ENCODE data around the gene MYMK.

Gene MYMK

GRCh38 chr9:133537257-133537656 lies 12.5 kb upstream of the MYMK start:
- Histone ChIP-seq H3K9me3 (ENCODE audit: low read length) (no peaks in the 10 kb centered on the region), H3K36me3 (ENCODE audit: insufficient read depth, low read length) (no peaks in the 10 kb centered on the region), H3K4me3 (ENCODE audit: low read length) (no peak overlapping the region), H3K4me1 (ENCODE audit: insufficient read depth, low read length) (peaks cover 16% of the 10 kb centered on the region), H2AFZ (ENCODE audit: low read depth, low read length) (no peak overlapping the region), H3K27me3 (ENCODE audit: insufficient read depth, low read length) (peaks cover 39% of the 10 kb centered on the region)

GRCh38 chr9:133536536-133536935 lies 11.8 kb upstream of the MYMK start:
- H3K27me3 ChIP-seq (ENCODE audit: insufficient read depth, low read length): peaks cover 43% of the 10 kb centered on the region
- no peak overlapping the region for H2AFZ ChIP-seq (ENCODE audit: low read depth, low read length)
- H3K36me3 ChIP-seq (ENCODE audit: insufficient read depth, low read length): no peaks in the 10 kb centered on the region
- no peaks in the 10 kb centered on the region for H3K9me3 ChIP-seq (ENCODE audit: low read length)
- H3K4me1 ChIP-seq (ENCODE audit: insufficient read depth, low read length): peaks cover 16% of the 10 kb centered on the region
- no peak overlapping the region for H3K4me3 ChIP-seq (ENCODE audit: low read length)

GRCh38 chr9:133536080-133536479 lies 11.3 kb upstream of the MYMK start:
- peaks cover 44% of the 10 kb centered on the region for H3K27me3 ChIP-seq (ENCODE audit: insufficient read depth, low read length)
- H3K9me3 ChIP-seq (ENCODE audit: low read length): no peaks in the 10 kb centered on the region
- H2AFZ ChIP-seq (ENCODE audit: low read depth, low read length): no peak overlapping the region
- no peaks in the 10 kb centered on the region for H3K36me3 ChIP-seq (ENCODE audit: insufficient read depth, low read length)
- peaks cover 16% of the 10 kb centered on the region for H3K4me1 ChIP-seq (ENCODE audit: insufficient read depth, low read length)
- H3K4me3 ChIP-seq (ENCODE audit: low read length): no peak overlapping the region

- Histone ChIP-seq H3K4me3 (ENCODE audit: low read length) (no peak overlapping the region), H3K36me3 (ENCODE audit: insufficient read depth, low read length) (no peaks in the 10 kb centered on the region), H3K27me3 (ENCODE audit: insufficient read depth, low read length) (peaks cover 42% of the 10 kb centered on the region), H2AFZ (ENCODE audit: low read depth, low read length) (no peak overlapping the region), H3K9me3 (ENCODE audit: low read length) (no peaks in the 10 kb centered on the region), H3K4me1 (ENCODE audit: insufficient read depth, low read length) (peaks cover 16% of the 10 kb centered on the region)
These were observed 10.6 kb upstream of the MYMK start for GRCh38 chr9:133535306-133535877.

- Histone ChIP-seq H3K27me3 (ENCODE audit: insufficient read depth, low read length) (peaks cover 49% of the 10 kb centered on the region), H3K4me1 (ENCODE audit: insufficient read depth, low read length) (peaks cover 16% of the 10 kb centered on the region), H3K4me3 (ENCODE audit: low read length) (peak within 1 kb of the TSS; percentile 24), H3K9me3 (ENCODE audit: low read length) (no peaks in the 10 kb centered on the region), H3K36me3 (ENCODE audit: insufficient read depth, low read length) (no peaks in the 10 kb centered on the region), H2AFZ (ENCODE audit: low read depth, low read length) (no peak within 1 kb of the TSS)
These were observed 9.9 kb upstream of the MYMK start, which contains the start of gene ADAMTSL2 for GRCh38 chr9:133534346-133535291. TSS of gene ADAMTSL2 (plus strand) at chr9:133534704. CDS start at chr9:133536713, 2,009 bp downstream.

- H3K27me3 ChIP-seq (ENCODE audit: insufficient read depth, low read length): peaks cover 57% of the 10 kb centered on the region
- H3K4me1 ChIP-seq (ENCODE audit: insufficient read depth, low read length): peaks cover 16% of the 10 kb centered on the region
- H3K4me3 ChIP-seq (ENCODE audit: low read length): peak overlapping the region; percentile 11
- no peaks in the 10 kb centered on the region for H3K9me3 ChIP-seq (ENCODE audit: low read length)
- H2AFZ ChIP-seq (ENCODE audit: low read depth, low read length): no peak overlapping the region
- no peaks in the 10 kb centered on the region for H3K36me3 ChIP-seq (ENCODE audit: insufficient read depth, low read length)
These were observed 9.1 kb upstream of the MYMK start for GRCh38 chr9:133533857-133534256.

GRCh38 chr9:133532937-133533668 lies 8.3 kb upstream of the MYMK start:
- H2AFZ ChIP-seq (ENCODE audit: low read depth, low read length): no peak overlapping the region
- peaks cover 16% of the 10 kb centered on the region for H3K4me1 ChIP-seq (ENCODE audit: insufficient read depth, low read length)
- H3K9me3 ChIP-seq (ENCODE audit: low read length): no peaks in the 10 kb centered on the region
- H3K36me3 ChIP-seq (ENCODE audit: insufficient read depth, low read length): no peaks in the 10 kb centered on the region
- no peak overlapping the region for H3K4me3 ChIP-seq (ENCODE audit: low read length)
- H3K27me3 ChIP-seq (ENCODE audit: insufficient read depth, low read length): peaks cover 58% of the 10 kb centered on the region

- no peak overlapping the region for H3K4me3 ChIP-seq (ENCODE audit: low read length)
- no peak overlapping the region for H2AFZ ChIP-seq (ENCODE audit: low read depth, low read length)
- H3K36me3 ChIP-seq (ENCODE audit: insufficient read depth, low read length): no peaks in the 10 kb centered on the region
- peaks cover 30% of the 10 kb centered on the region for H3K4me1 ChIP-seq (ENCODE audit: insufficient read depth, low read length)
- no peaks in the 10 kb centered on the region for H3K9me3 ChIP-seq (ENCODE audit: low read length)
- H3K27me3 ChIP-seq (ENCODE audit: insufficient read depth, low read length): peaks cover 58% of the 10 kb centered on the region
These were observed 6.5 kb upstream of the MYMK start for GRCh38 chr9:133531293-133531692.

- Histone ChIP-seq H3K36me3 (ENCODE audit: insufficient read depth, low read length) (no peaks in the 10 kb centered on the region), H3K9me3 (ENCODE audit: low read length) (no peaks in the 10 kb centered on the region), H3K4me3 (ENCODE audit: low read length) (no peak overlapping the region), H3K27me3 (ENCODE audit: insufficient read depth, low read length) (peaks cover 54% of the 10 kb centered on the region), H2AFZ (ENCODE audit: low read depth, low read length) (no peak overlapping the region), H3K4me1 (ENCODE audit: insufficient read depth, low read length) (peaks cover 28% of the 10 kb centered on the region)
These were observed 5.1 kb upstream of the MYMK start for GRCh38 chr9:133529874-133530273.

GRCh38 chr9:133529457-133529856 lies 4.7 kb upstream of the MYMK start:
- H2AFZ ChIP-seq (ENCODE audit: low read depth, low read length): no peak overlapping the region
- peaks cover 25% of the 10 kb centered on the region for H3K4me1 ChIP-seq (ENCODE audit: insufficient read depth, low read length)
- H3K9me3 ChIP-seq (ENCODE audit: low read length): no peaks in the 10 kb centered on the region
- H3K4me3 ChIP-seq (ENCODE audit: low read length): no peak overlapping the region
- H3K36me3 ChIP-seq (ENCODE audit: insufficient read depth, low read length): no peaks in the 10 kb centered on the region
- peaks cover 52% of the 10 kb centered on the region for H3K27me3 ChIP-seq (ENCODE audit: insufficient read depth, low read length)

GRCh38 chr9:133528876-133529241 lies 4.1 kb upstream of the MYMK start:
- H3K27me3 ChIP-seq (ENCODE audit: insufficient read depth, low read length): peaks cover 49% of the 10 kb centered on the region
- no peaks in the 10 kb centered on the region for H3K9me3 ChIP-seq (ENCODE audit: low read length)
- H3K36me3 ChIP-seq (ENCODE audit: insufficient read depth, low read length): no peaks in the 10 kb centered on the region
- H3K4me1 ChIP-seq (ENCODE audit: insufficient read depth, low read length): peaks cover 21% of the 10 kb centered on the region
- H2AFZ ChIP-seq (ENCODE audit: low read depth, low read length): no peak overlapping the region
- no peak overlapping the region for H3K4me3 ChIP-seq (ENCODE audit: low read length)

GRCh38 chr9:133528001-133528875 lies 3.5 kb upstream of the MYMK start:
- Histone ChIP-seq H3K36me3 (ENCODE audit: insufficient read depth, low read length) (no peaks in the 10 kb centered on the region), H2AFZ (ENCODE audit: low read depth, low read length) (no peak overlapping the region), H3K4me3 (ENCODE audit: low read length) (no peak overlapping the region), H3K9me3 (ENCODE audit: low read length) (no peaks in the 10 kb centered on the region), H3K27me3 (ENCODE audit: insufficient read depth, low read length) (peaks cover 43% of the 10 kb centered on the region), H3K4me1 (ENCODE audit: insufficient read depth, low read length) (peaks cover 15% of the 10 kb centered on the region)

All from neuron (in vitro differentiated cells).